Measurements from ENCODE around the gene KRTAP10-1. TPM values are rescaled to one million over a fixed set of nuclear protein-coding genes. Genes with fewer than 3 reads are reported as not detected.
"Not testable (repeated sequence)": the region's sequence is repeated elsewhere in the genome, so short reads cannot be mapped to it uniquely, and the experiment has no call there.

Gene KRTAP10-1
- total RNA-seq, 1 experiment from 2014 or later, result not detected

DNA sequence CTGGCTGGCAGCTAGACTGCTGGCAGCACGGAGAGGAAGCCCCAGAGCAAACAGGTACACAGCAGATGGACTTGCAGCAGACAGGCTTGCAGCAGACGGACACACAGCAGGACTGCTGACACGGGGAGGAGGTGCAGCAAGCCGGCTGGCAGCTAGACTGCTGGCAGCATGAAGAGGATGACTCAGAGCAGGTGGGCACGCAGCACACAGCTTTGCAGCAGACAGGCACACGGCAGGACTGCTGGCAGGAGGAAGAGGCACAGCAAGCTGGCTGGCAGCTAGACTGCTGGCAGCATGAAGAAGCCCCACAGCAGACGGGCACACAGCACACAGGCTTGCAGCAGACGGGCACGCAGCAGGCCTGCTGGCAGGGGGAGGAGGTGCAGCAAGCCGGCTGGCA lies 10.8 kb upstream of the KRTAP10-1 start:
- DNase-seq, result peak; percentile 2
- CTCF ChIA-PET, result no interaction called here
- no peak overlapping the region for H3K4me2 ChIP-seq (ENCODE audit: low read length)

DNA sequence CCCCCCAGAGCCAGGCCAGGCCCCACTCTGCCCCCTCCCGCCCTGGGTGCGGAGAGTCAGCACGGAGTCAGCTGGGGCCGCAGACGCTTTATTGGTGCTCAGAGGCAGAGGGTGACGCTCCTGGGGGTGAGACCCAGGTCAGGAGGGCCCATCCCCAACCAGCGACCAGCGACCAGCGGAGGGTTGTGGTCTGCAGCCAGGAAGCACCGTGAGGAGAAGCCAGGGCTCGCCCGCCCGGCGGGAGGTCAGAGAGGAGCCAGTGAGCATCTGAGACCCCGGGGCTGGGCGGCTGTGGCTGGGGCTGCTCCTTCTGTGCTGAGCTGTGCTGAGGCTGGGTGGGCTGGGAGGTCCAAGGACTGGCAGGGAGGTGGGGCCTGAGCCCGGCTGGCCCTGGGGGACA lies 10.3 kb upstream of the KRTAP10-1 start:
- POLR2A ChIA-PET (ENCODE audit: unreplicated experiment); H2AFZ ChIP-seq (ENCODE audit: low read length); intact Hi-C loops (cut with micrococcal nuclease); H3K4me3 ChIP-seq (ENCODE audit: low read length); H3K27ac ChIP-seq (ENCODE audit: low read length); H3K9ac ChIP-seq (ENCODE audit: low read length); H4K20me1 ChIP-seq (ENCODE audit: low read length); H3K36me3 ChIP-seq (ENCODE audit: low read depth, low read length); H3F3A ChIP-seq (ENCODE audit: low read length, unreplicated experiment); BruUV-seq (replicated peaks); CTCF ChIA-PET; H3K4me1 ChIP-seq (ENCODE audit: insufficient read depth, low read length); H3K9me3 ChIP-seq (ENCODE audit: low read length); H3K79me2 ChIP-seq (ENCODE audit: low read length); DNase-seq; H3K9me2 ChIP-seq (replicated peaks; ENCODE audit: low read length); H3K27me3 ChIP-seq (ENCODE audit: low read length); ATAC-seq; H3K4me2 ChIP-seq (ENCODE audit: low read length): not testable (repeated sequence)

More for the DNA sequence above, 10.8 kb upstream of the KRTAP10-1 start:
- intact Hi-C loops (cut with micrococcal nuclease), result no loop called here
- Histone ChIP-seq H2AFZ (ENCODE audit: low read length) (no peak overlapping the region), H3K9ac (ENCODE audit: low read length) (no peak overlapping the region), H3K27ac (ENCODE audit: low read length) (no peak overlapping the region), H3K79me2 (ENCODE audit: low read length) (no peaks in the 10 kb centered on the region), H4K20me1 (ENCODE audit: low read length) (no peaks in the 10 kb centered on the region), H3K4me3 (ENCODE audit: low read length) (no peak overlapping the region), H3K27me3 (ENCODE audit: low read length) (no peaks in the 10 kb centered on the region), H3F3A (ENCODE audit: low read length, unreplicated experiment) (no peaks in the 10 kb centered on the region), H3K36me3 (ENCODE audit: low read depth, low read length) (no peaks in the 10 kb centered on the region), H3K9me3 (ENCODE audit: low read length) (peaks cover 7% of the 10 kb centered on the region; the same call in 1 of the 2 replicates), H3K4me1 (ENCODE audit: insufficient read depth, low read length) (no peaks in the 10 kb centered on the region), H3K9me2 (replicated peaks; ENCODE audit: low read length) (no peaks in the 10 kb centered on the region)
- no TSS peak for BruUV-seq (replicated peaks)
- POLR2A ChIA-PET (ENCODE audit: unreplicated experiment), result no interaction called here
- TF ChIP-seq, protein P1, sequence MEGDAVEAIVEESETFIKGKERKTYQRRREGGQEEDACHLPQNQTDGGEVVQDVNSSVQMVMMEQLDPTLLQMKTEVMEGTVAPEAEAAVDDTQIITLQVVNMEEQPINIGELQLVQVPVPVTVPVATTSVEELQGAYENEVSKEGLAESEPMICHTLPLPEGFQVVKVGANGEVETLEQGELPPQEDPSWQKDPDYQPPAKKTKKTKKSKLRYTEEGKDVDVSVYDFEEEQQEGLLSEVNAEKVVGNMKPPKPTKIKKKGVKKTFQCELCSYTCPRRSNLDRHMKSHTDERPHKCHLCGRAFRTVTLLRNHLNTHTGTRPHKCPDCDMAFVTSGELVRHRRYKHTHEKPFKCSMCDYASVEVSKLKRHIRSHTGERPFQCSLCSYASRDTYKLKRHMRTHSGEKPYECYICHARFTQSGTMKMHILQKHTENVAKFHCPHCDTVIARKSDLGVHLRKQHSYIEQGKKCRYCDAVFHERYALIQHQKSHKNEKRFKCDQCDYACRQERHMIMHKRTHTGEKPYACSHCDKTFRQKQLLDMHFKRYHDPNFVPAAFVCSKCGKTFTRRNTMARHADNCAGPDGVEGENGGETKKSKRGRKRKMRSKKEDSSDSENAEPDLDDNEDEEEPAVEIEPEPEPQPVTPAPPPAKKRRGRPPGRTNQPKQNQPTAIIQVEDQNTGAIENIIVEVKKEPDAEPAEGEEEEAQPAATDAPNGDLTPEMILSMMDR (conservative IDR thresholded peaks at IDR 0.05; ENCODE audit: low read depth, low read length), result no peak
- TF ChIP-seq EZH2 (IDR thresholded peaks at IDR 0.05; ENCODE audit: low read length, unreplicated experiment) (no peak), EZH2phosphoT487 (IDR thresholded peaks at IDR 0.05; ENCODE audit: borderline replicate concordance, low read length) (no peak)
- ATAC-seq, result peak; percentile 45; the same call in 1 of the 2 replicates

DNA sequence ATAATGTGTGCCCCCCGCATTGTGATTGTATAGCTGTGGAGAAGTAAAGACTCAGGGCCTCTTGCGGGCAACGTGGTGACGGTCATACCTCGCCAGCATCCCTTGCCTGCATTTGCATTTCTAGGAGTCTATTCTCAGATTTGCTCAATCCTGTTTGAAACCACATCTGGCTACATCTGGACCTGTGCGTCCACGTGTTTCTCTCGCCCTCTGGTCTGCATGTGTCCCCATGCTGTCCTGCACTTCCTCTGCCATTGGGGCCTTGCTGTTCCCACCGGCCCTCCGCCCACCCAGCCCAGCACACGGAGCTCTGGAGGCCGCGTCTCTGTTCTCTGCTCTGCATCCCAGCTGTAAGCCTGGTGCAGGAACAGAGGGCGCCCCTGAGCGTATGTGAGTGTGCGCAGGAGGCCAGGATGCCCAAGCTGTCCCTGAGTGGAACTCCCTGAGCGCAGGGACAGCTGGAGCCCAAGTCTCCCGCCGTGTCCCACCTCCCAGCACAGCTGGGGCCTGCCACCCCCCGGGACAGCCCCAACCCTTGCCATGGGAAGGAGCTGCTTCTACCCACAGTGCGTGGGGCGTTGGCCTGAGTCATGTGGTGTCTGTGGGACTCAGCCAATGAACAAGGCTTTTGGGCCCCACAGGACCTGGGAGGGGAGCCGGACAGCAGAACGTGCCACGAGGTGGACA lies 9.7 kb upstream of the KRTAP10-1 start:
- no peak for TF ChIP-seq EZH2 (IDR thresholded peaks at IDR 0.05; ENCODE audit: low read length, unreplicated experiment)
- no peak for TF ChIP-seq EZH2phosphoT487 (IDR thresholded peaks at IDR 0.05; ENCODE audit: borderline replicate concordance, low read length)
- TF ChIP-seq, protein P1 (conservative IDR thresholded peaks at IDR 0.05; ENCODE audit: low read depth, low read length), result no peak
- ATAC-seq, result no peak
- H3K4me1 ChIP-seq (ENCODE audit: insufficient read depth, low read length), result no peaks in the 10 kb centered on the region
- no peak overlapping the region for H2AFZ ChIP-seq (ENCODE audit: low read length)
- intact Hi-C loops (cut with micrococcal nuclease), result no loop called here
- no peaks in the 10 kb centered on the region for H4K20me1 ChIP-seq (ENCODE audit: low read length)
- ChIA-PET POLR2A (ENCODE audit: unreplicated experiment) (no interaction called here), CTCF (no interaction called here)
- no peak overlapping the region for H3K27ac ChIP-seq (ENCODE audit: low read length)
- H3K9ac ChIP-seq (ENCODE audit: low read length), result no peak overlapping the region
- H3K79me2 ChIP-seq (ENCODE audit: low read length), result no peaks in the 10 kb centered on the region
- H3K9me2 ChIP-seq (replicated peaks; ENCODE audit: low read length), result no peaks in the 10 kb centered on the region
- no peaks in the 10 kb centered on the region for H3K27me3 ChIP-seq (ENCODE audit: low read length)
- DNase-seq, result no peak
- peaks cover 7% of the 10 kb centered on the region; the same call in 1 of the 2 replicates for H3K9me3 ChIP-seq (ENCODE audit: low read length)
- H3K36me3 ChIP-seq (ENCODE audit: low read depth, low read length), result no peaks in the 10 kb centered on the region
- no peak overlapping the region for H3K4me3 ChIP-seq (ENCODE audit: low read length)
- no peak overlapping the region for H3K4me2 ChIP-seq (ENCODE audit: low read length)
- H3F3A ChIP-seq (ENCODE audit: low read length, unreplicated experiment), result no peaks in the 10 kb centered on the region
- BruUV-seq (replicated peaks), result no TSS peak
